ENCODE results near the gene CYP4F22. TPM values are rescaled to one million over a fixed set of nuclear protein-coding genes. Genes with fewer than 3 reads are reported as not detected.

CYP4F22 gene
- total and polyA plus RNA-seq, 2 of the 8 experiments (the other 6 are each of a cell fraction or from before 2014, with no cell fraction given), result not detected

- TF ChIP-seq CHD7 (IDR thresholded peaks at IDR 0.05; ENCODE audit: insufficient replicate concordance, low read length) (no peak), SIN3A (conservative IDR thresholded peaks at IDR 0.05 in 1 of 2, IDR thresholded peaks at IDR 0.05 in 1 of 2; ENCODE audit: low read depth in 1 of 2, low read length in 2 of 2) (no peak), CEBPB (IDR thresholded peaks at IDR 0.05; ENCODE audit: low read depth, low read length) (no peak), SP4 (IDR thresholded peaks at IDR 0.05; ENCODE audit: low read length) (no peak), TEAD4 (IDR thresholded peaks at IDR 0.05; ENCODE audit: low read depth, low read length) (no peak), SUZ12 (IDR thresholded peaks at IDR 0.05; ENCODE audit: low read length) (no peak), KDM4A (IDR thresholded peaks at IDR 0.05; ENCODE audit: low read depth, low read length, severe bottlenecking) (no peak), RFX5 (IDR thresholded peaks at IDR 0.05; ENCODE audit: borderline replicate concordance, low read depth, low read length) (no peak)
Measured at GRCh38 chr19:15488489-15489226, 19.7 kb upstream of the CYP4F22 start (continued).
